ACHN (cell line): ENCODE results near the gene GINS1.
"Not testable (repeated sequence)": the region's sequence is repeated elsewhere in the genome, so short reads cannot be mapped to it uniquely, and the experiment has no call there.

Experiments
- DNase-seq: peaks from one replicate; pipeline ENCODE4 v3.0.0-alpha.2; 2015
- in situ Hi-C: cut with HindIII; loops from 2 replicates; pipeline ENCODE4 v1.10.0; 2017; ENCODE audit warnings: low sequenced_read_pairs, low pct_ligation_motif_present, low pct_unique_long_range_greater_than_20kb

The GINS1 gene

GRCh38 chr20:25467441-25467840, 60.0 kb downstream of the GINS1 start:
- no peak for DNase-seq
- in situ Hi-C loops: no loop called here

GRCh38 chr20:25468126-25469075, 60.9 kb downstream of the GINS1 start:
- DNase-seq: no peak

GRCh38 chr20:25469558-25469957, 62.1 kb downstream of the GINS1 start:
- in situ Hi-C loops: no loop called here

More at GRCh38 chr20:25468126-25469075, 60.9 kb downstream of the GINS1 start:
- in situ Hi-C loops: no loop called here

DNA sequence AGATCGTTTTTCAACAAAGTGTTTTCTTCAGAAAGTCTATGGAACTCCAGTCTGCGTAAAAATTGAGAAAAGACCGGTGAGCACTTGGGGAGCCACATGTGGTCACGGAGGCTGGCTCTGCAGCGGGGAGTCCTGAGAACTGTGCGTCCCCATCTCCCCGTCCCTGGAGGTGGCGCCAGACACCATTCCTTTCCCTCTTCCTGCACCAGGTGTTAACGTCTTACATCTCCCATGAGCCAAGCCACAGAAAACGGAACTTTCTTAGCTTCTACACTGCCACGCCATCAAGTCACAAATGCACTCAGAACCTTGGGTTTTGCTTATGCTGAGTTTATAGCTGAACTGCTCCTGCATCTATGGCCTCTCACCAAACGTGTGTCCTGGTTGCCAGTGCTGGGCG, 62.6 kb downstream of the GINS1 start:
- in situ Hi-C loops: no loop called here
- DNase-seq: peak; percentile 33

More at GRCh38 chr20:25469558-25469957, 62.1 kb downstream of the GINS1 start:
- DNase-seq: no peak

- in situ Hi-C loops: no loop called here
- DNase-seq: no peak
Observed at GRCh38 chr20:25471020-25471419, 63.5 kb downstream of the GINS1 start.

DNA sequence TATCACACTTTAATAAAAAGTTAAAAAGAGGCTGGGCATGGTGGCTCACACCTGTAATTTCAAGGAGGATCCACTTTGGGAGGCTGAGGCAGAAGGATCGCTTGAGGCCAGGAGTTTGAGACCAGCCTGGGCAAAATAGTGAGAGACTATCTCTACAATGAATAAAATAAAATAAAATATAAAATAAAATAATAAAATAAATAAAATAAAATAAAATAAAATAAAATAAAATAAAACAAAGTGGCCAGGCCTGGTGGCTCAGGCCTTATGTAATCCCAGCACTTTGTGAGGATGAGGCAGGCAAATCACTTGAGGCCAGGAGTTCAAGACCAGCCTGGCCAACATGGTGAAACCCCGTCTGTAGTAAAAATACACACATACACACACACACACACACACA, 65.8 kb downstream of the GINS1 start:
- DNase-seq, in situ Hi-C loops: not testable (repeated sequence)

DNA sequence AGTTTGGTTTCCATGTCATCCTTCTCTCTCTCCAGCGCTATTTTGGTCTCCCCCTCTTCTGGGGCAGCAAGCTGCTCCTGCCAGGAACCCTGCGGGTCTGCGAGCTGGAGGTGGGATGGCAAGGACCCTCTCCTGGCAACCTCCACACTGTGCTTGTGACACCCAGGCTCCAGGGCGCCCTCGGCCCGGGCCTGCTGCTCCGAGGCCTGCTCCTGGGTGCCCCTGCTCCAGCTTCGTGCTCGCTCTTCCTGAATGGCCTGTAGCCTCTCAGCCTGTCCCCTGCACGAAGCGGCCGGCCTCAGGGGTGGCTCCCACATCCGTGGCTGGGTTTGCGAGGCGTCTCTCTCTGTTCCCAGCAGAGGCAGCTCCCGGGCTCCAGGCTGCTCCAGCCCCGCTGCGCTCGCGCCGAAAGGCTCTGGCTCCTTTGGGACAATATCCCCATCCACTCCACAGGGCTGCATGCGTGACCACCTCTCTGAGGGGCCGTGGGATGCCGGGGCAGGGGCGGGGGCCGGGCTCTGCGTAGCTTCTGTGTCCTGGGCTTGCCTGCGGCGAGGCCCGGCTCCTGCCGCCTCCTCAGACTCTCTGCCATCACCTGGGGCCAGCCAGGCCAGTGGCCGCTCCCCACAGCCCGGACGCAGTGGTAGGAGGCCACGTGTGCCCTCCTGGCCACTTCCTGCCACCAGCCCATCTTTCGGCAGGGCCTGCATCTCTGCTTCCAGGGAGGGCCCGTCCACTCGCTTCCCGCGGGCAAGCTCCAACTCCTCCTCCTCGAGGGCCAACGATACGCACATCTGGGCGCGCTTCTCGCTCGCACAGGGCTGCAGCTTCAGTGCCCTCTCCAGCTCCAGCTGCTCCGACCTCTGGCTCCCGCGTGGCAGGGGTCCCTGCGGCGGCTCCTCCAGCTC, 68.9 kb downstream of the GINS1 start:
- in situ Hi-C loops: no loop called here
- DNase-seq: no peak

GRCh38 chr20:25477014-25477882, 69.8 kb downstream of the GINS1 start:
- in situ Hi-C loops: no loop called here
- DNase-seq: no peak

GRCh38 chr20:25478889-25479568, 71.6 kb downstream of the GINS1 start:
- no peak for DNase-seq
- in situ Hi-C loops: no loop called here

DNA sequence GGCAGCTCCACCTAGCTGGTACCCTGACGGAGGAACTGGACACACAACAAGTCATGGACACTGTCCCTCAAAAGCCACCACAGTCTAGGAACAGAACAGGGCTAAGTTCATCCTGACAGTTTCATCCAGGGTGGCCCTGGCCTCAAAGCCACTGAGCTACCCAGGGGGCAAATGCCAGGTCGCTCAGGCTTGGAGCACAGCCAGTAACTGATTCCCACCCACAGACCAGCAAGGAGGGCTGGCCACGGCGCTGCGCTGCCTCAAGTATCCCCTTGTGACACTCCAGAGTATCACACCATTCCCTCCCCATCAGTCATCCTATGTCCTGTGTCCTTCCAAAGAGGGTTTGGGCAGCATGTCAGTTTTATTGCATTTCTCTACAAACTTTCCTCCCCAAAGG, 72.2 kb downstream of the GINS1 start:
- in situ Hi-C loops: no loop called here
- DNase-seq: no peak

- in situ Hi-C loops: no loop called here
- no peak for DNase-seq
Observed at GRCh38 chr20:25480156-25480555, 72.7 kb downstream of the GINS1 start.

GRCh38 chr20:25480797-25481196, 73.3 kb downstream of the GINS1 start:
- in situ Hi-C loops: no loop called here
- DNase-seq: no peak

DNA sequence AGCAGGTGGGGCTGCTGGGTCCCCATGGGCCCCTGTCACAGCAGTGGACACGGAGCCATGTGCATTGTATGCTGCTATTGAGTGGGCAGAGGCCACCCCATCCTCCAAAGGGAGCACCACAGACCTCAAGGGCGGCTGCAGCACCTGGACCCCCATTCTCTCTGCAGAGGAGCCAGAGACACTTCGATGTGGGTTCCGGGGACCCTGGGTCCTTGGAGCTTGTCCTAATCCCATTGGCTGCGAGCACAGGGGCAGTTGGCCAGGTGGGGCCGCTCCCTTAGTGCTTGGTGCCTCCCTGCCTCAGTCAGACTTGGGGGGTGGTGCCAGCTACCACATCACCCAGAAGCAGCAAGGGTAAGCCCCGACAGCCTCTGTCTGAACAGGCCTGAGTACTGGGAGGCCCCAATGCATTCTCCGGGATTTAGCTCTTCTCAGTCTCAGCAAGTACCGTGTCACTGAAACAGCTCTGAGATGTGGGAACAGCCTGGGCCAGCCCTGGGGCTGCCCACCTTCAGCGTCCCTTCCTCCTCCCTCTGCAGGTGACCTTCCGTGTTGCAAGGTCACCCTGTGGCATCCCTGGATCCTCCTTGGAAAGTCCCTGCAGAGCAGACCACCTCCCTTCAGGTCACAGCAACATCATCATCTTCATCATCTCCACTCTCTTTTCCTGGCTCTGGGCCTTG, 73.9 kb downstream of the GINS1 start:
- DNase-seq: no peak
- in situ Hi-C loops: no loop called here

- in situ Hi-C loops: no loop called here
- DNase-seq: no peak
Observed at GRCh38 chr20:25481918-25482253, 74.4 kb downstream of the GINS1 start.

GRCh38 chr20:25483431-25484132, 76.1 kb downstream of the GINS1 start:
- in situ Hi-C loops: no loop called here
- no peak for DNase-seq

- in situ Hi-C loops: no loop called here
- no peak for DNase-seq
Observed at GRCh38 chr20:25484224-25484846, 76.9 kb downstream of the GINS1 start.
